MM.1S (cell line): ENCODE results near the gene RCOR1.

Experiments
- DNase-seq: peaks from one replicate; pipeline ENCODE4 v3.0.0-alpha.2; 2015
- H2AFZ ChIP-seq: fragments of 300-600 bp; sonication (generic); 2 replicates; pipeline ENCODE4 v1.6.0; 2016; ENCODE audit warnings: antibody characterized with exemption, low read length
- H3F3A ChIP-seq: fragments of 300-600 bp; sonication (generic); 2 replicates; pipeline ENCODE4 v1.6.1; 2016; ENCODE audit warnings: mild to moderate bottlenecking, antibody characterized with exemption, low read length, moderate library complexity, mixed read lengths; ENCODE audit not compliant: insufficient read depth
- H3K27ac ChIP-seq: fragments of 300-600 bp; sonication (generic); 2 replicates; pipeline ENCODE4 v1.5.1; 2016; ENCODE audit warnings: mild to moderate bottlenecking, low read length
- H3K27me3 ChIP-seq: fragments of 300-600 bp; sonication (generic); replicated peaks from 2 replicates; pipeline ENCODE4 v1.6.0; 2016; ENCODE audit warnings: low read length; ENCODE audit not compliant: insufficient read depth
- H3K36me3 ChIP-seq: fragments of 300-600 bp; sonication (generic); replicated peaks from 2 replicates; pipeline ENCODE4 v1.6.1; 2016; ENCODE audit warnings: mild to moderate bottlenecking, low read length, mixed read lengths; ENCODE audit not compliant: insufficient read depth
- H3K4me1 ChIP-seq: fragments of 300-600 bp; sonication (generic); 2 replicates; pipeline ENCODE4 v1.6.1; 2016; ENCODE audit warnings: low read length, mixed read lengths
- H3K4me2 ChIP-seq: fragments of 300-600 bp; sonication (generic); 2 replicates; pipeline ENCODE4 v1.6.0; 2016; ENCODE audit warnings: low read depth, low read length
- H3K4me3 ChIP-seq: fragments of 300-600 bp; sonication (generic); 2 replicates; pipeline ENCODE4 v1.5.1; 2016; ENCODE audit warnings: low read length, mixed read lengths
- H3K79me2 ChIP-seq: fragments of 300-600 bp; sonication (generic); 2 replicates; pipeline ENCODE4 v1.6.1; 2016; ENCODE audit warnings: mixed run types, low read length, mixed read lengths
- H3K9ac ChIP-seq: fragments of 300-600 bp; sonication (generic); 2 replicates; pipeline ENCODE4 v1.6.1; 2016; ENCODE audit warnings: low read length, mixed read lengths
- H3K9me2 ChIP-seq: fragments of 300-600 bp; sonication (generic); replicated peaks from 2 replicates; pipeline ENCODE4 v1.6.1; 2016; ENCODE audit warnings: mild to moderate bottlenecking, low read length, mixed read lengths; ENCODE audit not compliant: insufficient read depth
- H3K9me3 ChIP-seq: fragments of 300-600 bp; sonication (generic); replicated peaks from 2 replicates; pipeline ENCODE4 v1.6.1; 2016; ENCODE audit warnings: mild to moderate bottlenecking, low read length, mixed read lengths; ENCODE audit not compliant: insufficient read depth
- H4K20me1 ChIP-seq: fragments of 300-600 bp; sonication (generic); 2 replicates; pipeline ENCODE4 v1.6.1; 2016; ENCODE audit warnings: mild to moderate bottlenecking, low read length, moderate library complexity, mixed read lengths; ENCODE audit not compliant: insufficient read depth
- EZH2 ChIP-seq: fragments of 300-600 bp; sonication (generic); optimal IDR thresholded peaks from 2 replicates; pipeline ENCODE3; 2017; ENCODE audit warnings: low read depth, mild to moderate bottlenecking, antibody characterized with exemption, low read length, mixed read lengths
- EZH2phosphoT487 ChIP-seq: fragments of 300-600 bp; sonication (generic); IDR thresholded peaks from 2 replicates; pipeline ENCODE4 v1.6.1; 2018; ENCODE audit warnings: antibody characterized with exemption, low read length
- TF ChIP-seq, protein P1 (sequence below): fragments of 300-600 bp; sonication (generic); IDR thresholded peaks from 2 replicates; pipeline ENCODE4 v1.5.1; 2016; ENCODE audit warnings: antibody characterized with exemption, low read length, mixed read lengths

Gene RCOR1

DNA sequence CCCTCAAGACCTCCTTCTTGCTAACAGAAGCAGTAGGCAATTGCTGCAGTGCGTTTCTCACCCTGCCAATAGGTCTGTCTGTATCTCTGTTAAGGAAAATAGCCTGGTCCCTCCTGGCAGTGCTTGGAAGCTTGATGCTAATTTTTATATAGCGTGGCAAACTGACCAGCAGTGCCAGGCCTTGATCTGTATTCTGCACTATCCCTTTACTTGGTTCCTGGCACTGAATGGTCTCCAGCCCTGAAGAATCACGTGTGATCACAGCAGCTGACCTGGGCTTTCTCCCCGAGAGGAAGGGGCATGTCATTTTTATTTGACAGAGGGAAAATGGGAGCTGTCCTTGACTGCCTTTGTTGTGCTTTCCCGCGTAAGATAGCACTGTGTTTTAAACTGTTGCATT is 136.1 kb downstream of the RCOR1 start:
- Histone ChIP-seq H4K20me1 (no peaks in the 10 kb centered on the region), H3K79me2 (no peaks in the 10 kb centered on the region), H3K4me3 (no peak overlapping the region), H3K9me3 (no peaks in the 10 kb centered on the region), H3K4me2 (no peak overlapping the region), H3K9me2 (no peaks in the 10 kb centered on the region), H3K27me3 (no peaks in the 10 kb centered on the region), H3K9ac (no peak overlapping the region), H3K36me3 (no peaks in the 10 kb centered on the region), H3F3A (no peaks in the 10 kb centered on the region), H3K27ac (no peak overlapping the region), H2AFZ (no peak overlapping the region), H3K4me1 (no peaks in the 10 kb centered on the region)
- DNase-seq: no peak
- TF ChIP-seq EZH2 (no peak), EZH2phosphoT487 (no peak)
- TF ChIP-seq, protein P1, sequence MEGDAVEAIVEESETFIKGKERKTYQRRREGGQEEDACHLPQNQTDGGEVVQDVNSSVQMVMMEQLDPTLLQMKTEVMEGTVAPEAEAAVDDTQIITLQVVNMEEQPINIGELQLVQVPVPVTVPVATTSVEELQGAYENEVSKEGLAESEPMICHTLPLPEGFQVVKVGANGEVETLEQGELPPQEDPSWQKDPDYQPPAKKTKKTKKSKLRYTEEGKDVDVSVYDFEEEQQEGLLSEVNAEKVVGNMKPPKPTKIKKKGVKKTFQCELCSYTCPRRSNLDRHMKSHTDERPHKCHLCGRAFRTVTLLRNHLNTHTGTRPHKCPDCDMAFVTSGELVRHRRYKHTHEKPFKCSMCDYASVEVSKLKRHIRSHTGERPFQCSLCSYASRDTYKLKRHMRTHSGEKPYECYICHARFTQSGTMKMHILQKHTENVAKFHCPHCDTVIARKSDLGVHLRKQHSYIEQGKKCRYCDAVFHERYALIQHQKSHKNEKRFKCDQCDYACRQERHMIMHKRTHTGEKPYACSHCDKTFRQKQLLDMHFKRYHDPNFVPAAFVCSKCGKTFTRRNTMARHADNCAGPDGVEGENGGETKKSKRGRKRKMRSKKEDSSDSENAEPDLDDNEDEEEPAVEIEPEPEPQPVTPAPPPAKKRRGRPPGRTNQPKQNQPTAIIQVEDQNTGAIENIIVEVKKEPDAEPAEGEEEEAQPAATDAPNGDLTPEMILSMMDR: no peak

DNA sequence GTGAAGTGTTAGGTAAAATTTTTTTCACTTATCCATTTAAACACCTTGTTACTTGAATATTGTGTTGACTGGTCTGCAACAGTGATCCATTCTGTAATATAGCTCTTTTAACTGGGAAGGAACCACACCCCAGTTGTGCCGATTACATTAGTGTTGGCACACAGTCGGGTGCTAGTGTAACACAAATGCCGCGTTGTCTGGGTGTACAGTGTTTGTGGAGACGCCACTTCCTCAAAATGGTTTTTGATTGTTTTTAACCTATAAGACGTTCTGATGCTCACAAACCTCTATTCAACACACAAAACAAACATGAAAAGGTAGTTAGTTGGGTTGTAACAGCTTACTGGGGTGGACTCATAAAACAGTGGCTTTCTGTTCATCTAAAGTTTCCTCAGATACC is 136.8 kb downstream of the RCOR1 start:
- no peaks in the 10 kb centered on the region for H3K9me3 ChIP-seq
- no peaks in the 10 kb centered on the region for H3F3A ChIP-seq
- H3K4me2 ChIP-seq: no peak overlapping the region
- H3K4me3 ChIP-seq: no peak overlapping the region
- H3K9ac ChIP-seq: no peak overlapping the region
- H3K36me3 ChIP-seq: no peaks in the 10 kb centered on the region
- H3K27ac ChIP-seq: no peak overlapping the region
- DNase-seq: no peak
- H3K27me3 ChIP-seq: no peaks in the 10 kb centered on the region
- H2AFZ ChIP-seq: no peak overlapping the region
- no peaks in the 10 kb centered on the region for H3K4me1 ChIP-seq
- TF ChIP-seq, protein P1: no peak
- TF ChIP-seq EZH2phosphoT487: no peak
- no peak for TF ChIP-seq EZH2
- no peaks in the 10 kb centered on the region for H3K9me2 ChIP-seq
- no peaks in the 10 kb centered on the region for H4K20me1 ChIP-seq
- H3K79me2 ChIP-seq: no peaks in the 10 kb centered on the region

DNA sequence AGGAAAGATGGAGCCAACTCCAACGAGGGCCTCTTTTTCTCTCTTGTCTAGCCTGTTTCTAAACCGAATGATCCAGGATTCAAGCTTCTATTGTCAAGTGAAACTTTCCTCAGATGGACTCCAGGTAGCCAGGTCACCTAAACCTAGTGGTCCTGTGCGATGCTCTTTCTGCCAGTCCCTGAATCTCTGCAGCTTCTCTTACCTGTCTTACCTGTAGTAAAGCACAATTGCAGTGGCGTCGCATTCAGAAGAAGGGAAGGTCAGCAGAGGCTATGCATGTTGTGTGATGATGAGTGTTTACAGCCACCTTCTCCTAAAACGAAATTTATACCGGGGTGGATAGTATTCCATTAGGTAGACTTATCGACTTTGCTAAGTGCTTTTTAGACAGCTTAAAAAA is 137.4 kb downstream of the RCOR1 start:
- Histone ChIP-seq H3K9me3 (no peaks in the 10 kb centered on the region), H3K4me3 (no peak overlapping the region), H3K4me1 (no peaks in the 10 kb centered on the region), H2AFZ (no peak overlapping the region), H4K20me1 (no peaks in the 10 kb centered on the region), H3K36me3 (no peaks in the 10 kb centered on the region), H3K4me2 (no peak overlapping the region), H3K27ac (no peak overlapping the region), H3K9ac (no peak overlapping the region), H3K9me2 (no peaks in the 10 kb centered on the region), H3F3A (no peaks in the 10 kb centered on the region), H3K79me2 (no peaks in the 10 kb centered on the region), H3K27me3 (no peaks in the 10 kb centered on the region)
- no peak for TF ChIP-seq EZH2
- no peak for TF ChIP-seq EZH2phosphoT487
- TF ChIP-seq, protein P1: no peak
- no peak for DNase-seq
